Esophagus squamous epithelium (tissue), 5 donors: ENCODE data around the gene PTK6. TPM values are rescaled to one million over a fixed set of nuclear protein-coding genes. Genes with fewer than 3 reads are reported as not detected.

Source experiments
- DNase-seq: peaks from one replicate; lab custom pipeline; 2025; lab: John Stamatoyannopoulos, UW
- H3K27ac ChIP-seq, 4 donors: fragments of 200-600 bp; sonication (generic); one replicate each; pipeline ENCODE4 v1.5.1; 2016 to 2019; ENCODE audit warnings: mild to moderate bottlenecking in 1 of 4
- H3K27me3 ChIP-seq, 4 donors: fragments of 200-600 bp; sonication (generic); 1 replicate in 3 of 4; 2 replicates in 1 of 4; pipeline versions ENCODE4 v1.5.1 to v1.6.0; 2017 to 2021; ENCODE audit warnings: antibody characterized with exemption in 1 of 4
- H3K36me3 ChIP-seq, 3 donors: fragments of 200-600 bp; sonication (generic); one replicate each; pipeline ENCODE4 v1.5.1; 2016 to 2019
- H3K4me1 ChIP-seq, 3 donors: fragments of 200-600 bp; sonication (generic); one replicate each; pipeline ENCODE4 v1.5.1; 2017 to 2019
- H3K4me3 ChIP-seq, 4 donors: fragments of 200-600 bp; sonication (generic); 1 replicate in 3 of 4; 2 replicates in 1 of 4; pipeline ENCODE4 v1.5.1; 2016 to 2019; ENCODE audit warnings: mild to moderate bottlenecking in 2 of 4, moderate library complexity in 1 of 4
- H3K9me3 ChIP-seq, 3 donors: fragments of 200-600 bp; sonication (generic); one replicate each; pipeline ENCODE4 v1.5.1; 2016 to 2019
- POLR2A ChIP-seq, 4 donors: fragments of 450-650 bp; IDR thresholded peaks; one replicate each; pipeline ENCODE4 v1.6.1; 2017; ENCODE audit warnings: antibody characterized with exemption in 4 of 4, mild to moderate bottlenecking in 4 of 4, moderate library complexity in 3 of 4
- WGBS, 2 donors: methylation state at CpG; one replicate each; pipeline ENCODE4 v1.1.5; 2018; 5-methylcytosine and 5-hydroxymethylcytosine counted together
- intact Hi-C: fragments of 100-400 bp; cut with DNase I; formaldehyde crosslinking; loops from one replicate; pipeline ENCODE4 v1.15.0; 2022
- total RNA-seq, 4 donors: library from RNA; depleted of rRNA; stranded (reverse); fragments of >200 nt; gene quantifications; one replicate each; pipeline ENCODE4 v1.1.0, GENCODE V29; 2016
- TF ChIP-seq, protein P1 (sequence below), 6 experiments: fragments of 450-650 bp in 4 of 6; fragments of 200-600 bp in 2 of 6; sonication (generic) in 2 of 6; IDR thresholded peaks; one replicate each; pipeline ENCODE4 v1.5.1; 2016 to 2019; ENCODE audit warnings: antibody characterized with exemption in 6 of 6, mild to moderate bottlenecking in 4 of 6, moderate library complexity in 4 of 6
- donor health status: DM: yes; HTN: yes; CAD: no.

Gene PTK6
- total RNA-seq, 4 donors from 2014 or later, result 40.8 to 133 (median 49.7) TPM

DNA sequence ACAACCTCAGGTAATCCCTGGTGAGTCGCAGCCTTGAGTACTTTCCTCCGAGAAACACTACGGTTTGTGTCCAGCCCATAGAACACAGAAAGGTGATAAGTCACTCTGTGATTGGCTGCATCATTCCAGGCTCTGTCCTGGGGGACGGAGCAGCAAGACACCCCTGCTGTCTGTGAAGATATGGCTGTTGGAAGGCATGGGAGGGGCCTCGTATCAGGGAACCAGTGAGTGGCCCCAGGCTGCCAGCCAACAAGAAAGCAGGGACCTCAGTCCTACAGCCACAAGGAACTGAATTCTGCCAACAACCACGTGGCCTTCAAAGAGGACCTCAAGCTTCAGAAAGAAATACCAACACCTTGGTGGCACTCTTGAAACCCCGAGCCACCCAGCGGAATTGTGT is 31.9 kb downstream of the PTK6 start:
- no peaks in the 10 kb centered on the region for H3K4me1 ChIP-seq
- peaks cover 0 to 15% (median 0%) of the 10 kb centered on the region in 3 donors for H3K9me3 ChIP-seq
- TF ChIP-seq POLR2A (IDR thresholded peaks at IDR 0.05), result no peak
- TF ChIP-seq, protein P1, sequence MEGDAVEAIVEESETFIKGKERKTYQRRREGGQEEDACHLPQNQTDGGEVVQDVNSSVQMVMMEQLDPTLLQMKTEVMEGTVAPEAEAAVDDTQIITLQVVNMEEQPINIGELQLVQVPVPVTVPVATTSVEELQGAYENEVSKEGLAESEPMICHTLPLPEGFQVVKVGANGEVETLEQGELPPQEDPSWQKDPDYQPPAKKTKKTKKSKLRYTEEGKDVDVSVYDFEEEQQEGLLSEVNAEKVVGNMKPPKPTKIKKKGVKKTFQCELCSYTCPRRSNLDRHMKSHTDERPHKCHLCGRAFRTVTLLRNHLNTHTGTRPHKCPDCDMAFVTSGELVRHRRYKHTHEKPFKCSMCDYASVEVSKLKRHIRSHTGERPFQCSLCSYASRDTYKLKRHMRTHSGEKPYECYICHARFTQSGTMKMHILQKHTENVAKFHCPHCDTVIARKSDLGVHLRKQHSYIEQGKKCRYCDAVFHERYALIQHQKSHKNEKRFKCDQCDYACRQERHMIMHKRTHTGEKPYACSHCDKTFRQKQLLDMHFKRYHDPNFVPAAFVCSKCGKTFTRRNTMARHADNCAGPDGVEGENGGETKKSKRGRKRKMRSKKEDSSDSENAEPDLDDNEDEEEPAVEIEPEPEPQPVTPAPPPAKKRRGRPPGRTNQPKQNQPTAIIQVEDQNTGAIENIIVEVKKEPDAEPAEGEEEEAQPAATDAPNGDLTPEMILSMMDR (IDR thresholded peaks at IDR 0.05), result no peak
- no peak overlapping the region for H3K4me3 ChIP-seq
- no peak overlapping the region for H3K27ac ChIP-seq
- peaks cover 0 to 96% (median 1%) of the 10 kb centered on the region in 4 donors for H3K27me3 ChIP-seq
- H3K36me3 ChIP-seq, result no peaks in the 10 kb centered on the region
- WGBS, 2 donors, result 76 to 90% methylated on average over 4 to 6 of the region's 8 CpGs
- DNase-seq, result no peak
- intact Hi-C loops, result no loop called here

DNA sequence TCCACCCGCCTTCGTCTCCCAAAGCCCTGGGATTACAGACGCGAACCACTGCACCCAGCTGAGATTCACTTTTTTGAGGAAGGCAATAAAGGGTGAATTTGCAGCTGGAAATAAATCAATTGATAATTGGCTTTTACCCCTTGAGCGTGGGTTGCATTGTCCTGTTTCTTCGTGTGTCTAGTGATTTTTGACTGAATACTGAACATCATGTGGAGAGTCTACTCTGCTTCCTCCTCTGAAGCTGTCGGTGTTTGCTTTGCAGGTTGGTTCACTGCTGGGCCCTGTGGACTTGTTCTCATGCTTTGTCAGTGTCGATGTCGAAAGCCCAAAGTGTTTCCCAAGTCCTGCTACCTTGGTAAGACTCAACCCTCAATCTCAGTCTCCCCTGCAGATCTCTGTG is 32.5 kb downstream of the PTK6 start:
- Histone ChIP-seq H3K27me3 (peaks cover 0 to 96% (median 4%) of the 10 kb centered on the region in 4 donors), H3K36me3 (no peaks in the 10 kb centered on the region), H3K4me3 (no peak overlapping the region), H3K4me1 (peaks cover under 1 to 2% (median under 1%) of the 10 kb centered on the region in 3 donors), H3K9me3 (peaks cover 0 to 15% (median 0%) of the 10 kb centered on the region in 3 donors), H3K27ac (no peak overlapping the region)
- intact Hi-C loops, result no loop called here
- no peak for DNase-seq
- TF ChIP-seq POLR2A (IDR thresholded peaks at IDR 0.05), result no peak
- TF ChIP-seq, protein P1 (IDR thresholded peaks at IDR 0.05), result no peak
- WGBS, 2 donors, result 86 to 91% methylated on average over 8 to 9 of the region's 9 CpGs

DNA sequence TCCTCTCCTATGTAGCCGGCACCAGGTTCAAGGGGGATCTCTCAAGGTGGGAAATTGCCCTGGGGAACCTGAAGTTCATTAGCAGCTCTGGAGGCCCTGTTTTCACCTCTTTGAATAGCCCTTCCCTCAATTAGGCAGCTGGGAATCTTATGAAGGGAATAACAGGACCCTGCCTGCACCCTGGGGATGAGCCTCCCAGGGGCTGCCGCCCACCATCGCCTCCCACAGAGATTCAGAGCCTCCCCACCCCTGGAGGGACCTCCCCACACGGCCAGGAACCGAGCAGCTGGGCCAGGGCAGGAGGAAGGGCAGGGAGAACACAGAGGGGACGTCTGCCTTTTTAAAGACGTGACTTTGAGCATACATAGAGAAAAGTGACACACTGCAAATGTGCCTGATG is 33.7 kb downstream of the PTK6 start:
- Histone ChIP-seq H3K27me3 (peaks cover 0 to 98% (median 7%) of the 10 kb centered on the region in 4 donors), H3K27ac (no peak overlapping the region), H3K4me3 (no peak overlapping the region), H3K9me3 (peaks cover 0 to 15% (median 0%) of the 10 kb centered on the region in 3 donors), H3K36me3 (no peaks in the 10 kb centered on the region), H3K4me1 (peaks cover 5 to 14% (median 12%) of the 10 kb centered on the region in 3 donors)
- DNase-seq, result no peak
- WGBS, 2 donors, result 21 to 33% methylated on average over 2 to 3 of the region's 7 CpGs
- intact Hi-C loops, result no loop called here
- TF ChIP-seq POLR2A (IDR thresholded peaks at IDR 0.05), result no peak
- TF ChIP-seq, protein P1 (IDR thresholded peaks at IDR 0.05), result no peak

DNA sequence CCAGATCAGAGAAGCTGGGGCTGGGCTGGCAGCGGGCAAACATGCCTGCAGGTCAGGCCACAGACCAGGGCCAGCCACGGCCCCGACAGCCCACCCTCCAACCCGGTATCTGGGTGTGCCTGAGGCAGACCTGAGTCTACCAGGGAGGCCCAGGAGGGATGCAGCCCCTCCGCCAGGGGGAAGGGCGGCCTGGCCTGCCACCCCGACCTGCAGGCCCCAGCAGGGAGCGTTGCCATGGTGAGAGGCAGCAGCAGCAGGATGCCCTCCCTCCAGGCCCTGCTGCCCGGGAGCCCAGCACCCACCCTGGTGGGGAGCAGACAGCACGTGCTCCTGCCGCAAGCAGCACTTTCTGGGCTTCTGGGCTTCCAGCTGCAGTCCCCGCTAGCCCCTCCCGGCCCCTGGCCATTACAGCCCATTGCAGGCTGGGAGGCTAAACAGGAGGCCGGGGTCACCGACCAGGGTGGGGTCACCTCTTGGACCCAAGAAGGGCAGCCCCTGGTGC is 34.5 kb downstream of the PTK6 start:
- peaks cover 0 to 15% (median 0%) of the 10 kb centered on the region in 3 donors for H3K9me3 ChIP-seq
- TF ChIP-seq, protein P1 (IDR thresholded peaks at IDR 0.05), result no peak
- no peak for TF ChIP-seq POLR2A (IDR thresholded peaks at IDR 0.05)
- H3K4me1 ChIP-seq, result peaks cover 9 to 22% (median 20%) of the 10 kb centered on the region in 3 donors
- peaks cover 0 to 98% (median 14%) of the 10 kb centered on the region in 4 donors for H3K27me3 ChIP-seq
- no peaks in the 10 kb centered on the region for H3K36me3 ChIP-seq
- H3K4me3 ChIP-seq, result no peak overlapping the region
- intact Hi-C loops, result no loop called here
- WGBS, 2 donors, result no CpG with 5 or more reads among the region's 15 CpGs
- H3K27ac ChIP-seq, result no peak overlapping the region
- no peak for DNase-seq

DNA sequence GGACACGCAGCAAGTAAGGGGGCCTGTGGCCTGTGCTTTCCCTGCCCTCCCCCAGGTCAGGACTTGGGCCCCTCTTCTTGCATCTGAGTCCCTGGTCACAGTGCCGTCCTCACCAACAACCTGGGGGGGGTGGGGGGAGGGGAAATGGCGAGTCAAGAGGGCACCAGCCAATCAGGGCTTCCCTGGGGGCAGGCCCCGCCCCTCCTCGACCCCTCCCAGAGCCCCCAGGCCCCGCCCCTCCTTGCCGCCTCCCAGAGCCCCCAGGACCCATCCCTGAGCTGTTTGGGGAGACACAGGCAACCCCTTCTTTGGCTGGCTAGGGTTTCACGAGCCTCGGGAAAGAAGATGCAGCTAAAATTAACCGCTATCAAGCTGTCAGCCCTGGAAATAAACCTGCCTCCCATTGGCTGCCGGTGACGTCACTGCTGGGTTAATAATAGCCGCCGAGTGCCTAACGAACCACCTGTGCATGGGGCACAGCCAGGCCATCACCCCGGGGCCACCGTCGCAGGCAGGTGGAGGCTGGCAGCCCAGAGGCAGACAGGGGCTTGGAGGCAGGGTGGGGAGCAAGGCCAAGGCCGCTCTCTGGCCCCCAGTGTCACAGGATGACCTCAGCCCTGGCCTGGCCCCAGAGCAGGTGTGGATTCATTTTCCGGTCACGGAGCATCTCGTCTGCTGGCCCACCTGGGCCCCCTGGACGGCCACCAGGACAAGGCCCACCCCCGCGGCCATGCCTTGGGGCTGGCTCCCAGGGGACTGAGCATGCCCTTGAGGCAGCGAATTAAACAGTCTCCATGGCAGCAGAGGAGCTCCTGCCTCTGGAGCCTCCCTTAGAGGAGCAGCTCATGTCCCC is 35.1 kb downstream of the PTK6 start:
- 12 to 27% methylated on average over 10 to 12 of the region's 26 CpGs for WGBS, 2 donors
- Histone ChIP-seq H3K27me3 (peaks cover 0 to 98% (median 15%) of the 10 kb centered on the region in 4 donors), H3K27ac (no peak overlapping the region), H3K36me3 (no peaks in the 10 kb centered on the region), H3K4me1 (peaks cover 9 to 24% (median 21%) of the 10 kb centered on the region in 3 donors), H3K9me3 (peaks cover 0 to 15% (median 0%) of the 10 kb centered on the region in 3 donors), H3K4me3 (no peak overlapping the region)
- intact Hi-C loops, result no loop called here
- DNase-seq, result no peak
- no peak for TF ChIP-seq POLR2A (IDR thresholded peaks at IDR 0.05)
- TF ChIP-seq, protein P1 (IDR thresholded peaks at IDR 0.05), result no peak
